Globus pallidus (tissue), 1 donor: ENCODE results near the gene KCNQ1.

Source experiments
- DNase-seq: peaks from one replicate; pipeline ENCODE4 v3.0.0-alpha.2; 2015; ENCODE audit warnings: low spot score

KCNQ1 gene

DNA sequence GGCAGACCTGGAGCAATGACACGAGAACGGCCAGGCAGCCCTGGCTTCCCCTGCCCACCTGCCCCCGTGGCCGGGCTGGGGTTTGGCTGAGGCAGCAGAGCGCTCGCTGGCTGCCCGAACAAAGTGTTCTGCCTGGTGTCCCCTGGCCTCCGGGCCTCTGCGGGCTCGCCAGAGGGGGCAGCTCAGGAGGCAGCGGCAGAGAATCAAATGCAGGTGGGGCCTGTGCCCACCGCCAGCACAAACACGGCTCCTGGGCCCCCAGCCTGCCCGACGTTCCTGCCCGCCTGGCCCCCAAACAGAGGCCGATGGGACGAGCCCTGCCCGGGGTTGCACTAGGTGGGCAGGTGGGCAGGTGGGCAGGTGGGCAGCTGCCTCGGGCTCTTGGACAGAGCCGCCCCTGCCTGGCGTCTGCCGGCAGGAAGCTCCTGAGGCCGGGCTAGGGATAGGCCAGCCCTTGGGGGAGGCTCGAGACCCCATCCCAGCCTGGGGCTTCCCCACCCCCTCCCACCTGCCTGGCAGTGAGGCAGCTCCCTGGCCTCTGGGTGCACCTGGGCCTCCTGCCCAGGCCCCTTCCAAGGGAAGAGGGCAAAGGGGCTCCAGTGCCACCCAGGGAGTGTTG, 394.0 kb downstream of the KCNQ1 start:
- no peak for DNase-seq

GRCh38 chr11:2839395-2839943, 394.7 kb downstream of the KCNQ1 start:
- DNase-seq, result no peak

GRCh38 chr11:2841411-2842190, 396.8 kb downstream of the KCNQ1 start:
- DNase-seq, result no peak

DNA sequence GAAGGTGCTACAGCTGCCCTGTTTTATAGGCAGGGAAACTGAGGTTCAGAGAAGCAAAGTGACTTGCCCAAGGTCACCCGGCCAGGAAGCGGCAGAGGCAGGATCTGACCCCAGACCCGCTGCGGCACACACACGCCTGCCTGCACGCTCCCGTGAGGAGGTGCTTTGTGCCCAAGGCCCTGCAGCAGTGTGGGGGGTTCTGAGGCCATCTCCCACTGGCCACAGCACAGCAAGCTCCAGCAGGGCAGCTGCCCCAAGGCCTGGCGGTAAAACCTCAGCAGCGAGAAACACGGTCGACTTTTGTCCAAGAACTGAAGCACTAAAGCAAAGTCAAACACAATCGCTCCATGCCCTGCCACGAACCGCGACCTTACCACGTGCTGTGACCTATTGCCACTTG, 398.1 kb downstream of the KCNQ1 start:
- no peak for DNase-seq

GRCh38 chr11:2843551-2843950, 398.7 kb downstream of the KCNQ1 start:
- no peak for DNase-seq

GRCh38 chr11:2844116-2844842, 399.5 kb downstream of the KCNQ1 start:
- no peak for DNase-seq

DNA sequence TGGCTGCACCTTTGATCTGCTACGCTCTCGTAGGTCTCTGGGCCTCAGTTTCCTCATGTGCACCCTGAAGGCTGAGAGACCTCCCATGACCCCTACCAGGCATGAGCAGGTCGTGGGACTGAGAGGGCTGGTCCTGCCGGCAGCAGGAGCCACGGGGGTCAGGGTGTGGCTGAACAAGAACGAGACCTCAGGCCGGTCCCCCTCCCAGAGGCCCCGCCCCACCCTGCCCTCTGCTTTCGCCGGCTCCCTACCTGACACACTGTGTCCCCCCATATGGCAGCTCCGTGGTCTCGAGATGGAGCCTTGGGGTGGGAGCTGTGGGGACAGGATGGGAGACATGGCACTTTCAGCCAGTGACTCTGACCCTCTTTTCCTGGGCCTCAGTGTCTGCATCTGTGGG, 400.2 kb downstream of the KCNQ1 start:
- DNase-seq, result no peak

DNA sequence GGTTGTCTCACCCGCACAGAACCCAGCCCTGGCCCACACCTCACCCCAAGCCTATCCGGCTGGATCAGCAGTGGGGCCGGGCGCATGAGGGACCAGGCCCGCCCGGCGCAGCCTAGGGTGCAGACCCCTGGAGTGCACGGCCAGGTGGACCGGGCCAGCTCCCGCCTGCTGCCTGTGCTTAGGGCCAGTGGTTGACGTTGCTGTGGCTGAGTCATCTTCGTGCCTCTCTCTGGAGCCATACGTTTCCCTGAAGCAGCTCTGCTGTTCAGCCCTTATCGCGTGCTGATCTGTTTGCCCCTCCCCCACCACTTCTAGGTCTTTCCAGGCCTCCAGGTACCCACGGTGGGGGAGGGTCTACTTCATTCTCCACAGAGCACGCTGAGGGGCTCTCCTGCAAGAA, 401.2 kb downstream of the KCNQ1 start:
- DNase-seq, result no peak

- DNase-seq, result no peak
These were observed 401.7 kb downstream of the KCNQ1 start for GRCh38 chr11:2846470-2846869.

- DNase-seq, result no peak
These were observed 402.8 kb downstream of the KCNQ1 start for GRCh38 chr11:2847561-2847960.

GRCh38 chr11:2848497-2848896, 403.7 kb downstream of the KCNQ1 start:
- no peak for DNase-seq

- no peak for DNase-seq
These were observed 405.4 kb downstream of the KCNQ1 start for GRCh38 chr11:2849994-2850770.

DNA sequence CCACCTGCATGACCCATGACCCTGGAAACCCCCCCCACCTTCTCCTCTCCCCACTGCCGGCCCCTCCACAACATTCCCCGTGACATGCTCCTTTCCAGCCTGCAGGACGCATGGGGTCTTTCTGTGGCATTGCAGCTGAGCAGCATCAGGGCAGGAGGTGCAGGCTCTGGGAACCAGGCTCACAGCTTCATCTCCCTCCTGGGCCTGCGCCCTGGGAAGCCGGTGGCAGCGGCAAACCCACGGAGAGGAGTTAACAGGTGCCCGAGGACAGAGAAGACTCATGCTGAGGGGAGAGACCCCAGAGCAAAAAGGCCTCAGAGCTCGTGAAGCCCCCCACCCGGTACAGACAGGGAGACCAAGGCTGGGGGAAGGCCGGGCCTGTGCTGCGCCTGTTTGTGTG, 408.6 kb downstream of the KCNQ1 start:
- no peak for DNase-seq

- DNase-seq, result no peak
These were observed 409.3 kb downstream of the KCNQ1 start for GRCh38 chr11:2853997-2854560.

GRCh38 chr11:2855162-2855561, 410.4 kb downstream of the KCNQ1 start:
- DNase-seq, result no peak

DNA sequence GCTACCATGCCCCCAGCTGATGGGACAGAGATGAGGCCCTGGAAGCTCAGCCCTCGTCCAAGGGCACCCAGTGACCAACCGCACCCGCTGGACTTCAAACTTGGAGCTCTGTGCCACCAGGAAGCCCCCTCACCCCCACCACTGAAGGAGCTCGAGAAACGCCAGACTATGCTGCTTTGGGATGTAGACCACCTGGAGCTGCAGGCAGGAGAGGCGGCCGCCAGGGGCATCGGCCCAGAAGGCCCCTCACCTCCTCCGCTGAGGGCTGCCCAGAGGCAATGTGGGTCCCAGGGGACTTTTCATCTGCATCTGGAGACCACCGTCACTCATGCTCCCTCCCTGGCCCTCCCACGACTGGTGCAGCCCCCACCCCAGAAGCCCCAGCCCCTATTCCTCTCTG, 412.5 kb downstream of the KCNQ1 start:
- no peak for DNase-seq

DNA sequence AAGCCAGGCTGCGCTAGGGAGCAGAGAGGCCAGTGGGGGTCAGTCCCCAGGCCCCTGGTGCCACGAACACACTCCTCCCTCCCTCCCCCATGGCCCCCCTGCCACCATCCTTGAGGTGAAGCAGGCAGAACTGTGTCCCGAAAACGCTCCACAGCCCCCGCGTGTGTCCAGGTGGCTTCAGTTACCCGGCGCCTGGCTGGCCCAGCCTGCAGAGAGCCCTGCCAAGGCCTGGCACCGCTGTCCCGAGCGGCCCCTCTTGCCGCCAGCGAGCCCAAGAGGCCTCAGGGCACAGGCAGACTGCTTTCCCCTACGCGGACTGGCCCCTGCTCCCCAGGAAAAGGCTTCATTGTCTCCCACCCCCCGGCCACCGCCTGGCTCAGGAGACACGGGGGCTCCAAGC, 413.1 kb downstream of the KCNQ1 start:
- DNase-seq, result no peak

DNA sequence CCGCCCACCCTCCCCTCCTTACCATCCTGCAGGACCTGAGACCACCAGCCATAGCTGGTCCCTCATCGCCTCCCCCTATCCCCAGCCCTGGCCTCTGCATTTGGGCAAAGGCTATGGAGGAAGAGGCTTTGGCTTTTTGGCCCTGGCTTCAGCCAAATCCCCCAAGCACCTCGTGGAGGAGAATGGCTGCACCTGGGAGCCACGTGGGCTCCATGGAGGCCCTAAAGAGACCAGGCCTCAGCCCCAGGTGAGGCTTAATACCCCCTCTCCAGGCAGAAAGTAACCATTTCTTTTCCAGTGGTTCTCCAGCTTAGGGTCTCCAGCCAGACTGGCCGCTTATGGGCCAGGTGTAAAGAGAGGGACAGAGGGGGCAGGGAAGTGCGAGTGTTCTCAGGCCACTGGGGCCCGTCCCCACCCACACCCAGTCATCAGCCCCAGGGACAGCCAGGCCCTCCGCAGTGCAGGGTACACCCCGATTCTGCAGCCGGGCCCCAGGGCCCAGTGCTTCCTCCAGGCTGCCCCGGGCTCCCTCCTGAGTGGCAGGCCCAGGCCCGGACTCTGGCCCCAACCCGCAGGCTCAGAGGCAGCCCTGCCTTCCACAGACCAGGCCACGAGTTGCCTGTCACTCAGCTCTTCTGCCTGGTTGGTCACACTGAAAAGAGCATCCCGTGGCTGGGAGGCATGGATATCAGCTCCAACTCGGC, 414.3 kb downstream of the KCNQ1 start:
- no peak for DNase-seq

- no peak for DNase-seq
These were observed 414.9 kb downstream of the KCNQ1 start for GRCh38 chr11:2859699-2860037.

DNA sequence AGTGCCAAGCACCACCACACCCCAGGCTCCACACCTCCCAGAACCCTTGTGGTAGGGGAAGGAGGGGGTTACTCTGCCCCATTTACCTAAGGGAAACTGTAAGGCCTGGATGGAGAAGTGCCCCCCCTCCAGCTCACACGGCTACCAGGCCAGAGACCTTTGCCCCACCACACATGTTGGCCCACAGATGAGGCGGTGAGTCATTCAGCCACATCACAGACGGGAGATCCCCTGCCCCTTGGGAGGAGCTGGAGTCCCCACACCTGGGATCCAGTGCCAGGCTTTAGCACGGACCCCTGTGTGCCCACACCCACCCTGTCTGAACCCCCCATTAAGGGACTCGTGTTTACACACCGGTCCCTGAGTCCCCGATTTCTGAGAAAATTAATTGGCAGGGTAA, 415.8 kb downstream of the KCNQ1 start:
- no peak for DNase-seq
